Tibial artery (tissue), 4 donors: ENCODE measurements around the gene KANK2.

Source experiments
- DNase-seq, 2 donors: peaks; one replicate each; pipeline ENCODE4 v3.0.0-alpha.2; 2019
- H3K27ac ChIP-seq, 2 donors: fragments of 200-600 bp; sonication (generic) in 1 of 2; 1 replicate in 1 of 2; 2 replicates in 1 of 2; pipeline ENCODE4 v1.5.1; 2018 to 2019; ENCODE audit warnings: mild to moderate bottlenecking in 1 of 2
- H3K27me3 ChIP-seq, 2 donors: fragments of 200-600 bp; sonication (generic) in 1 of 2; one replicate each; pipeline versions ENCODE4 v1.5.1 to v1.6.0; 2016 to 2019
- H3K36me3 ChIP-seq, 3 donors: fragments of 200-600 bp; sonication (generic) in 2 of 3; one replicate each; pipeline ENCODE4 v1.5.1; 2016 to 2019; ENCODE audit warnings: mild to moderate bottlenecking in 2 of 3
- H3K4me1 ChIP-seq, 4 donors: fragments of 200-600 bp; sonication (generic) in 2 of 4; 1 replicate in 3 of 4; 2 replicates in 1 of 4; pipeline ENCODE4 v1.5.1; 2016 to 2019
- H3K4me3 ChIP-seq, 2 donors: fragments of 200-600 bp; sonication (generic) in 1 of 2; 1 replicate in 1 of 2; 2 replicates in 1 of 2; pipeline ENCODE4 v1.5.1; 2018 to 2019; ENCODE audit warnings: mild to moderate bottlenecking in 2 of 2
- H3K9me3 ChIP-seq, 3 donors: fragments of 200-600 bp; sonication (generic) in 1 of 3; one replicate each; pipeline ENCODE4 v1.5.1; 2016 to 2019
- CTCF ChIP-seq, 2 experiments: fragments of 200-600 bp in 1 of 2; fragments of 450-650 bp in 1 of 2; IDR thresholded peaks; one replicate each; pipeline ENCODE4 v1.5.1; 2017 to 2019; ENCODE audit warnings: antibody characterized with exemption in 2 of 2, mild to moderate bottlenecking in 1 of 2, moderate library complexity in 1 of 2
- intact Hi-C: fragments of 100-400 bp; cut with DNase I; formaldehyde crosslinking; loops from one replicate; pipeline ENCODE4 v1.15.0; 2023; ENCODE audit warnings: low total_unique reads

KANK2 gene

GRCh38 chr19:11242025-11242424 is 44.7 kb upstream of the KANK2 start:
- Histone ChIP-seq H3K27ac (no peak overlapping the region), H3K4me3 (no peak overlapping the region), H3K9me3 (peaks cover 0 to 6% (median 0%) of the 10 kb centered on the region in 3 donors), H3K36me3 (peaks cover 6 to 74% (median 46%) of the 10 kb centered on the region in 3 donors), H3K4me1 (peaks cover 0 to 6% (median 3%) of the 10 kb centered on the region in 4 donors), H3K27me3 (no peaks in the 10 kb centered on the region)
- TF ChIP-seq CTCF (IDR thresholded peaks at IDR 0.05) = no peak
- intact Hi-C loops = no loop called here
- no peak for DNase-seq

- DNase-seq = no peak
- peaks cover 6 to 76% (median 64%) of the 10 kb centered on the region in 3 donors for H3K36me3 ChIP-seq
Measured at GRCh38 chr19:11240008-11240444, 42.7 kb upstream of the KANK2 start.

GRCh38 chr19:11239377-11240000 is 42.1 kb upstream of the KANK2 start, which contains the start of gene ANGPTL8:
TSS of gene ANGPTL8 (plus strand) at chr19:11239619. CDS start at chr19:11239638, 19 bp downstream.
- H3K27me3 ChIP-seq = no peaks in the 10 kb centered on the region
- no peak within 1 kb of the TSS for H3K27ac ChIP-seq
- peaks cover 0 to 6% (median 0%) of the 10 kb centered on the region in 3 donors for H3K9me3 ChIP-seq
- intact Hi-C loops = no loop called here
- H3K4me3 ChIP-seq = no peak within 1 kb of the TSS
- no peak for TF ChIP-seq CTCF (IDR thresholded peaks at IDR 0.05)
- H3K36me3 ChIP-seq = peaks cover 6 to 82% (median 66%) of the 10 kb centered on the region in 3 donors
- DNase-seq = no peak
- peaks cover 0 to 6% (median 3%) of the 10 kb centered on the region in 4 donors for H3K4me1 ChIP-seq

More at GRCh38 chr19:11240008-11240444, 42.7 kb upstream of the KANK2 start:
- TF ChIP-seq CTCF (IDR thresholded peaks at IDR 0.05) = no peak
- Histone ChIP-seq H3K27ac (no peak overlapping the region), H3K4me3 (no peak overlapping the region), H3K4me1 (peaks cover 0 to 6% (median 3%) of the 10 kb centered on the region in 4 donors), H3K27me3 (no peaks in the 10 kb centered on the region), H3K9me3 (peaks cover 0 to 6% (median 0%) of the 10 kb centered on the region in 3 donors)
- intact Hi-C loops = no loop called here

GRCh38 chr19:11238781-11239376 is 41.5 kb upstream of the KANK2 start:
- Histone ChIP-seq H3K36me3 (peaks cover 6 to 86% (median 66%) of the 10 kb centered on the region in 3 donors), H3K9me3 (peaks cover 0 to 6% (median 0%) of the 10 kb centered on the region in 3 donors), H3K27me3 (no peaks in the 10 kb centered on the region), H3K27ac (no peak overlapping the region), H3K4me3 (no peak overlapping the region), H3K4me1 (peaks cover 0 to 5% (median 3%) of the 10 kb centered on the region in 4 donors)
- no peak for DNase-seq
- no peak for TF ChIP-seq CTCF (IDR thresholded peaks at IDR 0.05)
- intact Hi-C loops = no loop called here

GRCh38 chr19:11238041-11238440 is 40.7 kb upstream of the KANK2 start:
- H3K36me3 ChIP-seq = peaks cover 6 to 90% (median 71%) of the 10 kb centered on the region in 3 donors

More at GRCh38 chr19:11238041-11238440, 40.7 kb upstream of the KANK2 start:
- no peak for TF ChIP-seq CTCF (IDR thresholded peaks at IDR 0.05)
- Histone ChIP-seq H3K4me3 (no peak overlapping the region), H3K9me3 (peaks cover 0 to 6% (median 0%) of the 10 kb centered on the region in 3 donors), H3K27me3 (no peaks in the 10 kb centered on the region), H3K4me1 (no peaks in the 10 kb centered on the region), H3K27ac (no peak overlapping the region)
- no peak for DNase-seq
- intact Hi-C loops = no loop called here
